KMS-11 (cell line): ENCODE results near the gene IFI6.

Experiments
- H2AFZ ChIP-seq: fragments of 200-600 bp; sonication (generic); 2 replicates; pipeline ENCODE4 v1.6.1; 2016; ENCODE audit warnings: antibody characterized with exemption, mixed run types, low read depth
- H3K27ac ChIP-seq: fragments of 200-600 bp; sonication (generic); 2 replicates; pipeline ENCODE4 v1.6.1; 2016; ENCODE audit warnings: mild to moderate bottlenecking, mixed run types
- H3K27me3 ChIP-seq: fragments of 200-600 bp; sonication (generic); 2 replicates; pipeline ENCODE4 v1.6.1; 2017; ENCODE audit warnings: mild to moderate bottlenecking, low read depth, mixed run types, moderate library complexity; ENCODE audit not compliant: insufficient read depth
- H3K36me3 ChIP-seq: fragments of 200-600 bp; sonication (generic); 2 replicates; pipeline ENCODE4 v1.6.1; 2017; ENCODE audit warnings: mild to moderate bottlenecking, mixed run types; ENCODE audit not compliant: insufficient read depth
- H3K4me1 ChIP-seq: fragments of 200-600 bp; sonication (generic); 2 replicates; pipeline ENCODE4 v1.6.1; 2016; ENCODE audit warnings: mild to moderate bottlenecking, low read depth, mixed run types; ENCODE audit not compliant: poor library complexity, severe bottlenecking
- H3K4me2 ChIP-seq: fragments of 200-600 bp; sonication (generic); 2 replicates; pipeline ENCODE4 v1.7.0; 2016; ENCODE audit warnings: mild to moderate bottlenecking, mixed run types
- H3K4me3 ChIP-seq: fragments of 200-600 bp; sonication (generic); IDR thresholded peaks from 2 replicates; pipeline ENCODE4 v1.6.1; 2017; ENCODE audit warnings: low read depth, low read length, mixed read lengths; ENCODE audit not compliant: insufficient read depth
- H3K79me2 ChIP-seq: fragments of 200-600 bp; sonication (generic); 2 replicates; pipeline ENCODE4 v1.6.1; 2016; ENCODE audit warnings: low read depth, mixed run types; ENCODE audit not compliant: insufficient read depth
- H3K9ac ChIP-seq: fragments of 200-600 bp; sonication (generic); 2 replicates; pipeline ENCODE4 v1.6.1; 2016; ENCODE audit warnings: mild to moderate bottlenecking, mixed run types
- H4K20me1 ChIP-seq: fragments of 200-600 bp; sonication (generic); 2 replicates; pipeline ENCODE4 v1.6.1; 2016; ENCODE audit warnings: mild to moderate bottlenecking, mixed run types; ENCODE audit not compliant: insufficient read depth
- TF ChIP-seq, protein P1 (sequence below): fragments of 200-600 bp; sonication (generic); conservative IDR thresholded peaks from 2 replicates; pipeline ENCODE4 v1.6.1; 2017; ENCODE audit warnings: low read depth, mild to moderate bottlenecking, antibody characterized with exemption, low read length, moderate library complexity, mixed read lengths

IFI6 gene

DNA sequence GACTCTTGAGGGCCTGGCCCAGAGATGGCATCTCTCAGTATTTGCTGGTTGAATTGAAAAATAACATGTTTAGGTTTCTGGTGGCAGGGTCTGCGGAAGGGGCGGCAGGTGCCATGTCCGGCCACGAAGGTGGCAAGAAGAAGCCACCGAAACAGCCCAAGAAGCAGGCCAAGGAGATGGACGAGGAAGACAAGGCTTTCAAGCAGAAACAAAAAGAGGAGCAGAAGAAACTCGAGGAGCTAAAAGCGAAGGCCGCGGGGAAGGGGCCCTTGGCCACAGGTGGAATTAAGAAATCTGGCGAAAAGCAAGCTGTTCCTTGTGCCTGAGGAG is 22.7 kb downstream of the IFI6 start:
- Histone ChIP-seq H2AFZ (no peak overlapping the region), H3K9ac (no peak overlapping the region), H3K27me3 (no peaks in the 10 kb centered on the region), H3K4me1 (peaks cover 13% of the 10 kb centered on the region), H3K79me2 (no peaks in the 10 kb centered on the region), H3K4me3 (no peak overlapping the region), H3K4me2 (no peak overlapping the region), H3K27ac (no peak overlapping the region), H3K36me3 (no peaks in the 10 kb centered on the region), H4K20me1 (no peaks in the 10 kb centered on the region)
- TF ChIP-seq, protein P1, sequence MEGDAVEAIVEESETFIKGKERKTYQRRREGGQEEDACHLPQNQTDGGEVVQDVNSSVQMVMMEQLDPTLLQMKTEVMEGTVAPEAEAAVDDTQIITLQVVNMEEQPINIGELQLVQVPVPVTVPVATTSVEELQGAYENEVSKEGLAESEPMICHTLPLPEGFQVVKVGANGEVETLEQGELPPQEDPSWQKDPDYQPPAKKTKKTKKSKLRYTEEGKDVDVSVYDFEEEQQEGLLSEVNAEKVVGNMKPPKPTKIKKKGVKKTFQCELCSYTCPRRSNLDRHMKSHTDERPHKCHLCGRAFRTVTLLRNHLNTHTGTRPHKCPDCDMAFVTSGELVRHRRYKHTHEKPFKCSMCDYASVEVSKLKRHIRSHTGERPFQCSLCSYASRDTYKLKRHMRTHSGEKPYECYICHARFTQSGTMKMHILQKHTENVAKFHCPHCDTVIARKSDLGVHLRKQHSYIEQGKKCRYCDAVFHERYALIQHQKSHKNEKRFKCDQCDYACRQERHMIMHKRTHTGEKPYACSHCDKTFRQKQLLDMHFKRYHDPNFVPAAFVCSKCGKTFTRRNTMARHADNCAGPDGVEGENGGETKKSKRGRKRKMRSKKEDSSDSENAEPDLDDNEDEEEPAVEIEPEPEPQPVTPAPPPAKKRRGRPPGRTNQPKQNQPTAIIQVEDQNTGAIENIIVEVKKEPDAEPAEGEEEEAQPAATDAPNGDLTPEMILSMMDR = no peak

DNA sequence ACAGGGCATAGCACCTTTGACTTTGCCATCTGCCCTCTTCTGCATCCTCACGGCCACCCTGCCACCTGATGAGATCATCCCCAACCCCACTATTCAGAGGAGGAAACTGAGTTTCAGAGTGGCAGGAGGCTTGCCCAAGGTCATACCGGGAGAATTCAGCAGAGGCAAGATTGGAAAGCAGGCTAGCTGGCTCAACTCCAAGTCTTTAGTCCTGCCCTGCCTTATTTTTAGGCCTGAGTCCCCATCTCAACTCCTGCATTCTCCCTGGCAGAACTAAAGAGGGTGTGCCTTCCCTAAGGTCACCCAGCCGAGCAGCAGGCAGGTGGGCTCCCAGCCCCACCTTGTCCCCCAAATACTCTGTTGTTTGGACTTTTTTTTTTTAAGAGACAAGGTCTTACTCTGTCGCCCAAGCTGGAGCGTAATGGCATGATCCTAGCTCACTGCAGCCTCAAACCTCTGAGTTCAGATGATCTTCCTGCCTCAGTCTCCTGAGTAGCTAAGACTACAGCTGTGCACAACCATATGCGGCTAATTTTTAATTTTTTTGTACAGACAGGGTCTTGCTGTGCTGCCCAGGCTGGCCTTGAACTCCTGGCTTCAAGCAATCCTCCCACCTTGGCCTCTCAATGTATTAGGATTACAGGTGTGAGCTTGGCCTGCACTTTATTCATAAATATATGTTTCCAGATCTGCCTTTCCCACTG is 23.2 kb downstream of the IFI6 start:
- no peak overlapping the region for H2AFZ ChIP-seq
- no peaks in the 10 kb centered on the region for H3K36me3 ChIP-seq
- H3K79me2 ChIP-seq = no peaks in the 10 kb centered on the region
- H3K4me3 ChIP-seq = no peak overlapping the region
- H3K9ac ChIP-seq = no peak overlapping the region
- TF ChIP-seq, protein P1 = no peak
- H3K27ac ChIP-seq = no peak overlapping the region
- no peak overlapping the region for H3K4me2 ChIP-seq
- H4K20me1 ChIP-seq = no peaks in the 10 kb centered on the region
- H3K27me3 ChIP-seq = no peaks in the 10 kb centered on the region
- H3K4me1 ChIP-seq = peaks cover 13% of the 10 kb centered on the region

DNA sequence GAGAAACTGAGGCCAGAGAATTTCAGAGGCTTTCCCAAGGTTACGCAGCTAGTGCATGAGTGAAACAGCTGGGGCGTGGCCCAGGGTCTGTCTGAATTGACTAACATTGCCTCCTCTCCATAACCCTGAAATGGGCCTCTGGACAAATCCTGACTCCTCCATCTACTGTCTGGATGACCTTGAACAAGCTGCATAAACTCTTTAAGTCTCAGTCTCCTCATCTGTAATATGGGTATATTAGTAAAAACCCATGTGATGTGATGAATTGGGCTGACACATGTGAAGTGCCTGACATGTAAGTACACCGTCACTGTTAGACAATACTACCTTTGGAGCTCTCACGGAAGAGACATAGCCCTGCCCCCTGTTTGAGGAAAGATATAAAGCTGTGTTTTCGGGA is 24.7 kb downstream of the IFI6 start:
- Histone ChIP-seq H3K27ac (no peak overlapping the region), H3K4me1 (peaks cover 13% of the 10 kb centered on the region), H3K36me3 (no peaks in the 10 kb centered on the region), H3K4me2 (no peak overlapping the region), H4K20me1 (no peaks in the 10 kb centered on the region), H3K9ac (no peak overlapping the region), H3K4me3 (no peak overlapping the region), H2AFZ (no peak overlapping the region), H3K79me2 (no peaks in the 10 kb centered on the region), H3K27me3 (no peaks in the 10 kb centered on the region)
- TF ChIP-seq, protein P1 = no peak

DNA sequence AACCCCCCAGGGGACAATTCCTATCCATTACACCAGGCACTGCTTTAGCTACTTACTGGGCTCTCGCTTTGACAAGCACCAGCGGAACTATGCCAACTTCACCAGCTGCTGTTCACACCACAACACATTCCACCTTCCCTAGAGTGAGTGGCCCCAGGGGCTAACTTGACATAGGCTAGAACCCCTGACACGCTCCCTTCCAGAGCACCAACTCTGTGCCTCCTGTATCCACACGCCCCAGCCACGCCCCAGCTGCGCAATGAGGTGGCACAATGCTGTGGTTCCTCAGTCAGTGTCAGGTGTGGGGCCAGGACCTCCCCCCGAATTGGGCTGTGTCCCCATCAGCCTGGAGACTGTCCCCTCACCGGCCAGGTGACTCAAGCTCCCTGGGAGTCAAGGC is 25.3 kb downstream of the IFI6 start:
- Histone ChIP-seq H3K36me3 (no peaks in the 10 kb centered on the region), H3K79me2 (no peaks in the 10 kb centered on the region), H2AFZ (no peak overlapping the region), H3K27ac (no peak overlapping the region), H3K4me2 (no peak overlapping the region), H4K20me1 (no peaks in the 10 kb centered on the region), H3K4me1 (peaks cover 13% of the 10 kb centered on the region), H3K4me3 (no peak overlapping the region), H3K27me3 (no peaks in the 10 kb centered on the region), H3K9ac (no peak overlapping the region)
- TF ChIP-seq, protein P1 = no peak
